HCT116 (cell line): ENCODE data around the gene CCDC3.

ENCODE experiments used
- CEBPB ChIP-seq: IDR thresholded peaks from 2 replicates; pipeline ENCODE4 v1.6.1; 2012; ENCODE audit warnings: low read depth
- CTCF ChIP-seq, 3 experiments: fragments of 200-600 bp in 1 of 3; sonication (generic) in 1 of 3; IDR thresholded peaks in 2 of 3; conservative IDR thresholded peaks in 1 of 3; 2 replicates each; pipeline ENCODE4 v1.5.1; 2012 to 2017; ENCODE audit warnings: low read depth in 2 of 3, low read length in 2 of 3, antibody characterized with exemption in 1 of 3, borderline replicate concordance in 1 of 3, control low read depth in 1 of 3, mild to moderate bottlenecking in 1 of 3, mixed read lengths in 1 of 3, mixed run types in 1 of 3, moderate library complexity in 1 of 3; ENCODE audit not compliant: insufficient read depth in 1 of 3
- EZH2 ChIP-seq: fragments of 200-600 bp; sonication (generic); IDR thresholded peaks from 2 replicates; pipeline ENCODE4 v1.6.1; 2017; ENCODE audit warnings: antibody characterized with exemption, mixed run types
- MAX ChIP-seq: IDR thresholded peaks from 2 replicates; pipeline ENCODE4 v1.6.1; 2012
- POLR2A ChIP-seq: IDR thresholded peaks from 2 replicates; pipeline ENCODE4 v1.7.0; 2011; ENCODE audit warnings: borderline replicate concordance; ENCODE audit not compliant: insufficient read depth, insufficient read length; ENCODE audit errors: extremely low read depth
- POLR2AphosphoS5 ChIP-seq: IDR thresholded peaks from 2 replicates; pipeline ENCODE4 v1.6.1; 2011; ENCODE audit warnings: mild to moderate bottlenecking, low read depth, low read length, moderate library complexity
- TCF7L2 ChIP-seq: IDR thresholded peaks from 2 replicates; pipeline ENCODE4 v1.7.0; 2011; ENCODE audit warnings: borderline replicate concordance, inconsistent platforms; ENCODE audit not compliant: insufficient read depth, insufficient read length; ENCODE audit errors: extremely low read depth
- ZBTB33 ChIP-seq: IDR thresholded peaks from 2 replicates; pipeline ENCODE4 v1.6.1; 2011; ENCODE audit warnings: mild to moderate bottlenecking, low read length, moderate library complexity; ENCODE audit not compliant: insufficient replicate concordance; ENCODE audit errors: extremely low read depth
- ZFX ChIP-seq: fragments of 450-650 bp; IDR thresholded peaks from 2 replicates; pipeline ENCODE4 v1.6.1; 2017
- TF ChIP-seq, protein P1 (sequence below): IDR thresholded peaks from 2 replicates; pipeline ENCODE4 v1.6.1; 2012; ENCODE audit warnings: low read depth

DNA sequence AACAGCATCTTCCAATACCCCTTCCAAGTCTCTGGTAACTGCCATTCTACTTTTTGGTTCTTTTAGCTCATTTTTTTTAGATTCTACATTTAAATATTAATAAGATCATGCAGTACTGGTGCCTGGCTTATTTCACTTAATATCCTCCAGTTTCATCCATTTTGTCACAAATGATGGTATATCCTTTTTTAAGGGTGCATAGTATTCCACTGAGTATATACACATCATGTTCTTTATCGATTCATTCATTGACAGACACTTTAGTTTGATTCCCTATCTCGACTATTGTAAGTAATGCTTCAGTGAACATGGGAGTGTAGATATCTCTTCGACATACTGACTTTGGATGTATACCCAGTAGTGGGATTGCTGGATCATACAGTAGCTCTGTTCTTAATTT lies 89.7 kb downstream of the CCDC3 start:
- TF ChIP-seq CTCF (IDR thresholded peaks at IDR 0.05 in 2 of 3, conservative IDR thresholded peaks at IDR 0.05 in 1 of 3; ENCODE audit: borderline replicate concordance in 1 of 3, insufficient read depth in 1 of 3, low read depth in 2 of 3, low read length in 2 of 3) = no peak
- TF ChIP-seq, protein P1, sequence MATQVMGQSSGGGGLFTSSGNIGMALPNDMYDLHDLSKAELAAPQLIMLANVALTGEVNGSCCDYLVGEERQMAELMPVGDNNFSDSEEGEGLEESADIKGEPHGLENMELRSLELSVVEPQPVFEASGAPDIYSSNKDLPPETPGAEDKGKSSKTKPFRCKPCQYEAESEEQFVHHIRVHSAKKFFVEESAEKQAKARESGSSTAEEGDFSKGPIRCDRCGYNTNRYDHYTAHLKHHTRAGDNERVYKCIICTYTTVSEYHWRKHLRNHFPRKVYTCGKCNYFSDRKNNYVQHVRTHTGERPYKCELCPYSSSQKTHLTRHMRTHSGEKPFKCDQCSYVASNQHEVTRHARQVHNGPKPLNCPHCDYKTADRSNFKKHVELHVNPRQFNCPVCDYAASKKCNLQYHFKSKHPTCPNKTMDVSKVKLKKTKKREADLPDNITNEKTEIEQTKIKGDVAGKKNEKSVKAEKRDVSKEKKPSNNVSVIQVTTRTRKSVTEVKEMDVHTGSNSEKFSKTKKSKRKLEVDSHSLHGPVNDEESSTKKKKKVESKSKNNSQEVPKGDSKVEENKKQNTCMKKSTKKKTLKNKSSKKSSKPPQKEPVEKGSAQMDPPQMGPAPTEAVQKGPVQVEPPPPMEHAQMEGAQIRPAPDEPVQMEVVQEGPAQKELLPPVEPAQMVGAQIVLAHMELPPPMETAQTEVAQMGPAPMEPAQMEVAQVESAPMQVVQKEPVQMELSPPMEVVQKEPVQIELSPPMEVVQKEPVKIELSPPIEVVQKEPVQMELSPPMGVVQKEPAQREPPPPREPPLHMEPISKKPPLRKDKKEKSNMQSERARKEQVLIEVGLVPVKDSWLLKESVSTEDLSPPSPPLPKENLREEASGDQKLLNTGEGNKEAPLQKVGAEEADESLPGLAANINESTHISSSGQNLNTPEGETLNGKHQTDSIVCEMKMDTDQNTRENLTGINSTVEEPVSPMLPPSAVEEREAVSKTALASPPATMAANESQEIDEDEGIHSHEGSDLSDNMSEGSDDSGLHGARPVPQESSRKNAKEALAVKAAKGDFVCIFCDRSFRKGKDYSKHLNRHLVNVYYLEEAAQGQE = no peak
- no peak for TF ChIP-seq EZH2
- no peak for TF ChIP-seq POLR2A
- TF ChIP-seq POLR2AphosphoS5 = no peak
- TF ChIP-seq ZFX = no peak
- no peak for TF ChIP-seq MAX
- no peak for TF ChIP-seq ZBTB33
- TF ChIP-seq CEBPB = no peak
- no peak for TF ChIP-seq TCF7L2
